Measurements from ENCODE around the gene CXCL10. TPM values are rescaled to one million over a fixed set of nuclear protein-coding genes. Genes with fewer than 3 reads are reported as not detected.
A peak's percentile ranks its signal among the peaks of the same experiment; 100 is the strongest.
"Not testable (repeated sequence)": the region's sequence is repeated elsewhere in the genome, so short reads cannot be mapped to it uniquely, and the experiment has no call there.

The CXCL10 gene
- total RNA-seq = 0.78 TPM

- no peak for DNase-seq
Measured at GRCh38 chr4:76023389-76023788, at the start of gene CXCL10. TSS of gene CXCL10 (minus strand) at chr4:76023497. CDS start at chr4:76023431, 66 bp downstream.

GRCh38 chr4:76072760-76073159 lies 49.5 kb upstream of the CXCL10 start:
- DNase-seq = no peak

DNA sequence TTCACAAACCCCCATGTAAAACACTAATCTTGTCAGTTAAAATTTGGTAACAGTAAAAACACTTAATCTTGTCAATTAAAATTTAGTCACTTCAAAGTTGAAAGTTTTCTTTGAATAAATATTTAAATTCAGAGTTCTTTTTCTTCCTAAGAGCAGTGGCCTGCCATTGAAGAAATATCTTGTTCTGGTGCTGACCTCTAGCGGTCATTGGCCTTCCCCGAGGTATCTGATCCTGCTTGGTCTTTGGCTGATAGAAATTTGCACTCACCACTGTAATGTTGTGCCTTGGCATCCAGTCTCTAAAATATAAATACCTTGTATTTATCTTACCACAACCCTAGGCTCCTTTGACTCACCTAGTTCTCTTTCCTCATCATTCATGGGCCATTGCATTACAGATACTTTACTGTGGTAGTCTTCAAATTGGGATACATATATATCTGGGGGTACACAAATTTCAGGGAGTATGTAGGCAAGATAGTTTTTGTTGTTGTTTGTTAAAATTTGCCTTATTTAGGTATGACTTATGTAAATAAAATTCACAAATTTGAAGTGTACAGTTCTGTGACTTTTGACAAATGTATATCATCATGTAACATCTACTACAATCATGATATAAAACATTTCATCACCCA lies 44.5 kb upstream of the CXCL10 start:
- DNase-seq = peak; percentile 19

- DNase-seq = no peak
Measured at GRCh38 chr4:76066546-76066945, 43.2 kb upstream of the CXCL10 start.

- DNase-seq = no peak
Measured at GRCh38 chr4:76061982-76062381, 38.7 kb upstream of the CXCL10 start.

GRCh38 chr4:76061421-76061820 lies 38.1 kb upstream of the CXCL10 start:
- no peak for DNase-seq

DNA sequence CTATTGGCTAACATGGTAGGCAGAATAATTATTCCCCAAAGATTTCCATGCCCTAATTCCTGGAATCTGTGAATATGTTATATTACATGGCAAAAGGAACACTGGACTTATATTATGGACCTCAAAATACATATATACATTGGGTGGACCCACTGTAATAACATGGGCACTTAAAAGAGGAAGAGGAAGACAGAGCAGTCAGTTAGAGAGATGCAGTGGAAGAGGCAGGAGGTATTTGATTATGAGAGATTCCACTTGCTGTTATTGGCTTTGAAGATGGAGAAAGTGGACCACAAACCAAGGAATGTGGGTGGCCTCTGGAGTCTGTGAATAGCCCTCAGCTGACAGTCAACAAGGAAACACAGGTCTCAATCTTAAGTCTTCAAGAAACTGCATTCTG lies 37.2 kb upstream of the CXCL10 start:
- DNase-seq = no peak

DNA sequence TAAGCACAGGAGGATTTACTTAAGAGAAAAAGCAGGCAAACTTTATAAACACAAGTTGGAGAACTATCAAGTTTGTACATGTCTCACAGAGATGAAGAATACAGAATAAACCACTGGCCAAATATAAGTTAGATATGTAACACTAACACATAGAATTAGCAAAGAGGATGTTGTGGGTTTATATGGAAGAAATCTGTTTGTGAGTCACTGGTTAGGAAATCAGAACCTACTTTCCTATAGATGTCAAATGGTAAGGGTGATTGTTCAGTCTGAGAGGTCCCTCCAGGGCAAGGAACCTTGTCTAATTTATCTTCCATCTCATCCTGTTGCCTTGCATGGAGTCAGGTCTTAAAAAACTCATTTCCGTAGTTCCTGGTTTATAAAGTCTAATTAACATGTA lies 36.5 kb upstream of the CXCL10 start:
- DNase-seq = no peak

GRCh38 chr4:76058888-76059426 lies 35.7 kb upstream of the CXCL10 start:
- DNase-seq = no peak

- DNase-seq = no peak
Measured at GRCh38 chr4:76058302-76058701, 35.0 kb upstream of the CXCL10 start.

DNA sequence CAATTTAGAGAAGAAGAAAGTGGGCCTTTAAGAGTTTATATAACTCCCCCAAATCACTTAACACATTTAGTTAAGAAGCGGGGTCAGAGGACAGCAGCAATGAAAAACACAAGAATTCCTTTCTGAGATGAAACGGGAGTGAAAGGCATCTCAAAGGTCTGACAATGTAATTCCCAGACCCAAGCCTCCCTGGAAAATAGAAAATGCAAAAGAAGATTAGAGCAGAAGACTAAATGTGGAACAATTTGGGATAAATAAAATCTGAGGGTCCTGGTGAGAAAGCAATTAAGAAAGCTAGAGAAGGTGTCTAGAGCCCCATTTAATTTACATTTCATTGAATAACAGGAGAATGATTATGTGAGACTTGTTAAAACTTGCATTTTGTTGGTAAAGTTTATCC lies 32.1 kb upstream of the CXCL10 start:
- no peak for DNase-seq

DNA sequence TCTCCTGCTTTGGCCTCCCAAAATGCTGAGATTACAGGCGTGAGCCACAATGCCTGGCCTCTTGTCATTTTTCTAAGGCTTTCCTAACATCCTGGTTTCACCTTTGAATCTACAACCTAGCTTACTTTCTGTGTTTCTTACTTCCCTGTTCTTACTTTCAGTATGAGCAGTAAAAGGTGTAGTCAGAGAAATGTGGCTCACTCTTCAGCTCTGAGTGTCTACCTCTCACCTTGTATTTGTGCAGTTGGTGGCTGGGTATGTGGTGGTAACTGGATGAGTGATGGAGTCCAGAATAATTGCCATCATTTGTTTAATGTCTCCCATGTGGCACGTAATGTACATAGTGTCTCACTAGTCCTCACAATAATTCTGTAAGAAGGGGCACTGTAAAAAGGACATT lies 31.7 kb upstream of the CXCL10 start:
- DNase-seq = no peak

- peak; percentile 4 for DNase-seq
Measured at GRCh38 chr4:76053730-76054129, 30.4 kb upstream of the CXCL10 start.

DNA sequence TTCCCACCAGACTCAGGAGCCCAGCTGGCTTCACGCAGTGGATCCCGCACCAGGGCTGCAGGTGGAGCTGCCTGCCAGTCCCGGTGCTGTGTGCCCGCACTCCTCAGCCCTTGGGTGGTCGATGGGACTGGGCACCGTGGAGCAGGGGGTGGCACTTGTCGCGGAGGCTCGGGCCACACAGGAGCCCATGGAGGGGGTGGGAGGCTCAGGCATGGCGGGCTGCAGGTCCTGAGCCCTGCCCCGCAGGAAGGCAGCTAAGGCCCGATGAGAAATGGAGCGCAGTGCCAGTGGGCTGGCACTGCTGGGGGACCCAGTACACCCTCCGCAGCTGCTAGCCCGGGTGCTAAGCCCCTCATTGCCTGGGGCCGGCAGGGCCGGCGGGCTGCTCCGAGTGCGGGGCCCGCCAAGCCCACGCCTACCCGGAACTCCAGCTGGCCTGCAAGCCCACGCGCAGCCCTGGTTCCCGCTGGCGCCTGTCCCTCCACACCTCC lies 27.3 kb upstream of the CXCL10 start:
- not testable (repeated sequence) for DNase-seq

DNA sequence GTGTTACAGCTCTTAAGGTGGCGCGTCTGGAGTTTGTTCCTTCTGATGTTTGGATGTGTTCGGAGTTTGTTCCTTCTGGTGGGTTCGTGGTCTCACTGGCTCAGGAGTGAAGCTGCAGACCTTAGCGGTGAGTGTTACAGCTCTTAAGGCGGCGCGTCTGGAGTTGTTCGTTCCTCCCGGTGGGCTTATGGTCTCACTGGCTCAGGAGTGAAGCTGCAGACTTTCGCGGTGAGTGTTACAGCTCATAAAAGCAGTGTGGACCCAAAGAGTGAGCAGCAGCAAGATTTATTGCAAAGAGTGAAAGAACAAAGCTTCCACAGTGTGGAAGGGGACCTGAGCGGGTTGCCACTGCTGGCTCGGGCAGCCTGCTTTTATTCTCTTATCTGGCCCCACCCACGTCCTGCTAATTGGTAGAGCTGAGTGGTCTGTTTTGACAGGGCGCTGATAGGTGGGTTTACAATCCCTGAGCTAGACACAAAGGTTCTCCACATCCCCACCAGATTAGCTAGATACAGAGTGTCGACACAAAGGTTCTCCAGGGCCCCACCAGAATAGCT lies 26.6 kb upstream of the CXCL10 start:
- DNase-seq = not testable (repeated sequence)

DNA sequence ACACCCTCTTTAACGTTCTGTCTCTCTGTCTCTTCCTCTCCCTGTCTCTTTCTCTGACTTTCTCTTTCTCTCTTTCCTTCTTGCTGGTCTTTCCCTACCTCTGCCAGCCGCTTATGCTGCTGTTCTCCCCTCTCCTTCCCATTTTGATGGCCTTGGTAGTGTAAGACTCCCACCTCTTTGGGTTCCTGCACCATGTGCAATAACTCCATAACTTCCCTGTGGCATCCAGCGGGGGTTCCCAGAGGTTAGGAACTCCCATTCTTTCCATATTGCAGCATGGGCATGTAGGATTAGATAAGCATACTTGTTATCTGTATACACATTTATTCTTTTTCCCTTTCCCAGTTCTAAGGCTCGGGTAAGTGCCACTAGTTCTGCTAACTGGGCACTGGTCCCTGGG lies 21.4 kb upstream of the CXCL10 start:
- DNase-seq = not testable (repeated sequence)

- DNase-seq = not testable (repeated sequence)
Measured at GRCh38 chr4:76043306-76043705, 20.0 kb upstream of the CXCL10 start.

DNA sequence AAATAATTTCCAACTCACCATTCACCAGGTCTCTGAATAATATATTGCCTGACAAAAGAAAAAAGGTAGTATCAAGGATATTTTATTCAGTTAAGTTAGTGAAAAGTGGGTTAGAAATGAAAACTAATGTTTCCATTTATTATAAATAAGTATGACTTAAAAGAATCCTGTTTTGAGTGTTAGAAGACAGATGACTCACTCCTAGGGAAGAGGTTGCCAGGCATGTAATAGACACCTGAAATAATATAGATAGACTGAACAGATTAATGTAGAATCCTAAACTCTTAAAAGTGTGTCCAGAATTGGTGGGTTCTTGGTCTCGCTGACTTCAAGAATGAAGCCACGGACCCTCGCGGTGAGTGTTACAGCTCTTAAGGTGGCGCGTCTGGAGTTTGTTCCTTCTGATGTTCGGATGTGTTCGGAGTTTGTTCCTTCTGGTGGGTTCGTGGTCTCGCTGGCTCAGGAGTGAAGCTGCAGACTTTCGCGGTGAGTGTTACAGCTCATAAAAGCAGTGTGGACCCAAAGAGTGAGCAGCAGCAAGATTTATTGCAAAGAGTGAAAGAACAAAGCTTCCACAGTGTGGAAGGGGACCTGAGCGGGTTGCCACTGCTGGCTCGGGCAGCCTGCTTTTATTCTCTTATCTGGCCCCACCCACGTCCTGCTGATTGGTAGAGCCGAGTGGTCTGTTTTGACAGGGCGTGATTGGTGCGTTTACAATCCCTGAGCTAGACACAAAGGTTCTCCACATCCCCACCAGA lies 19.1 kb upstream of the CXCL10 start:
- not testable (repeated sequence) for DNase-seq

- DNase-seq = no peak
Measured at GRCh38 chr4:76036855-76037254, 13.6 kb upstream of the CXCL10 start.

DNA sequence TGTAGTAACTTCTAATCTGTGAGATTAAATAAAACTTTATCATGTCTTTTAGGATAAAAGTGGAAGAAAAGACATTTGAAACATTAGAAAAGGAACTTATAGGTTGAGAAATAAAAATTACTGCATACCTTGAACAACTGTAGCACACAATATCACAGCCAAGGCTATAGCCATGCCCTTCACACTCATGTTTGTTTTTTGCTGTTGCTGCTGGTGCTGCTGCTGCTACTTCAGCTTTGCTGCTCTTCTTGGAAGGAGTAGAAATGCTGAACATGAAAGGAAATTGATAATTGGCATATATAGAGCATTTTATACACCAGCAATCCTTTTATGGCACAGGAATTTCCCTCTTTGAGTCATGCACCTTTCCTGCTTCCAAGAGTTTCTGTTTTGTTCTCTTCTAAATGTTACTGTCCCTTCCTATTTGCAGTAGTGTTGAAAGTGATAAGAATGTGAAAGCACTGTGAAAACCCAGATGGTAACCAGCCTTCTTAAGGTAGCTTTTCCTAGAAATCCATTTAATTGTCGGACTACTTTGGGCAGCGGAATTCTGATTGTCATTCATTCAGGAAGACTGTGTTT lies 12.6 kb upstream of the CXCL10 start, which contains the start of gene CXCL11:
CXCL11 (minus strand) TSS at position 272 of the 582 bp plus-strand sequence; CDS start at position 189, 83 bp downstream.
- no peak for DNase-seq

GRCh38 chr4:76035141-76035540 lies 11.8 kb upstream of the CXCL10 start:
- no peak for DNase-seq

GRCh38 chr4:76029300-76029699 lies 6.0 kb upstream of the CXCL10 start:
- no peak for DNase-seq

DNA sequence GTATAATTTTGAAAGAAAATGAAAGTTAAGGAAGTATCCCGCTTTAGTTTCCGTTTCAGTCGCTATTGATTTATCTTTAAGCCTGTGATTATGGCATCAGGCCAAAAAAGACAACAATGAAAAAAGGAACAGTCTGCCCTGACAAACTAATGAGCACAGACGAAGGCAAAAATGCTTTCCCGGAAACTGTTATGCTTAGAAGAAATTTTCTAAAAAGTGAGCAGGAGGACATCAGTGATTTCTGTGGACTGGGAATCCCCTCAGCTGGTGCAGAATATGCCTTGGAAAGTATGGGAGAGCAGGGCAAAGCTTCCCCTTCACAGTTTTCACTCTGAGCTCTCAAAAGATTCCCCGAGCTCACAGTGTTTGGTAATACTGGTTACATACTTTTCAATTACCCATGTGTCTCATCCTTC lies 5.1 kb upstream of the CXCL10 start:
- no peak for DNase-seq
